A549 (cell line): Measurements from ENCODE around the gene SPANXB1. TPM values are rescaled to one million over a fixed set of nuclear protein-coding genes. Genes with fewer than 3 reads are reported as not detected.
"Not testable (repeated sequence)": the region's sequence is repeated elsewhere in the genome, so short reads cannot be mapped to it uniquely, and the experiment has no call there.

ENCODE experiments used
- ATAC-seq, 2 experiments: fragments of 200-7000 bp in 1 of 2; fragments of >200 bp in 1 of 2; cut with Nextera tagmentation in 1 of 2; cut with Tn5 transposase in 1 of 2; 3 replicates each; pipeline versions ENCODE4 v1.8.0 to v1.9.1; 2018 to 2020; ENCODE audit warnings: mild to moderate bottlenecking in 1 of 2, moderate library complexity in 1 of 2
- CTCF ChIA-PET: fragments of 300-600 bp; sonication (Branson Sonifier 250); formaldehyde crosslinking; extraction: SDS; loops from one replicate; lab custom pipeline; 2021; ENCODE audit warnings: antibody characterized with exemption, inconsistent platforms; lab: Yijun Ruan, JAX
- POLR2A ChIA-PET: fragments of 350-600 bp; formaldehyde crosslinking; extraction: SDS; loops from one replicate; lab custom pipeline; 2021; ENCODE audit warnings: antibody characterized with exemption, inconsistent platforms; lab: Yijun Ruan, JAX
- DNase-seq, 2 experiments: peaks; one replicate each; pipeline versions ENCODE4 v3.0.0 to v3.0.0-alpha.2; 2011 to 2016; ENCODE audit warnings: low read depth in 1 of 2, low spot score in 1 of 2
- FAIRE-seq: peaks from 2 replicates; lab custom pipeline; 2011; peaks lifted over from hg19 to GRCh38; lab: Jason Lieb, UNC
- H3K27ac ChIP-seq, 2 experiments: fragments of >200 bp; sonication (Bioruptor Twin); formaldehyde crosslinking; 3 replicates each; pipeline ENCODE4 v1.5.1; 2016 to 2017
- H3K4me1 ChIP-seq: fragments of >200 bp; sonication (Bioruptor Twin); formaldehyde crosslinking; 3 replicates; pipeline ENCODE4 v1.6.1; 2016
- H3K4me2 ChIP-seq: fragments of >200 bp; sonication (Bioruptor Twin); formaldehyde crosslinking; 3 replicates; pipeline ENCODE4 v1.6.1; 2016
- H3K4me3 ChIP-seq: fragments of >200 bp; sonication (Bioruptor Twin); formaldehyde crosslinking; 3 replicates; pipeline ENCODE4 v1.5.1; 2016
- H3K9me3 ChIP-seq: fragments of >200 bp; sonication (Bioruptor Twin); formaldehyde crosslinking; 3 replicates; pipeline ENCODE4 v1.6.1; 2016
- CEBPB ChIP-seq, 2 experiments: fragments of >200 bp in 1 of 2; sonication (Bioruptor Twin) in 1 of 2; formaldehyde crosslinking in 1 of 2; IDR thresholded peaks; 2 replicates each; pipeline ENCODE4 v1.6.1; 2012 to 2016
- EHMT2 ChIP-seq: fragments of 200-600 bp; sonication (generic); IDR thresholded peaks from 2 replicates; pipeline ENCODE4 v1.6.1; 2016; ENCODE audit warnings: antibody characterized with exemption, low read depth, mild to moderate bottlenecking, moderate library complexity
- FOSL2 ChIP-seq, 2 experiments: fragments of 450-650 bp in 1 of 2; fragments of >200 bp in 1 of 2; sonication (Bioruptor Twin) in 1 of 2; formaldehyde crosslinking; IDR thresholded peaks; 2 replicates each; pipeline versions ENCODE4 v1.5.0 to v1.6.1; 2016 to 2020; ENCODE audit warnings: mild to moderate bottlenecking in 1 of 2, moderate library complexity in 1 of 2
- GATA3 ChIP-seq: IDR thresholded peaks from 2 replicates; pipeline ENCODE4 v1.6.1; 2012; ENCODE audit warnings: borderline replicate concordance
- HOXB5 ChIP-seq: fragments of 250-450 bp; sonication (Bioruptor Pico); IDR thresholded peaks from 2 replicates; pipeline ENCODE4 v1.5.0; 2020; ENCODE audit warnings: mild to moderate bottlenecking, moderate library complexity
- JUNB ChIP-seq: fragments of >200 bp; sonication (Bioruptor Twin); formaldehyde crosslinking; IDR thresholded peaks from 2 replicates; pipeline ENCODE4 v1.6.1; 2016
- NFE2L2 ChIP-seq: fragments of 150-350 bp; conservative IDR thresholded peaks from 2 replicates; pipeline ENCODE4 v1.6.1; 2014; ENCODE audit warnings: low read length
- NPAS2 ChIP-seq: fragments of 250-450 bp; sonication (Bioruptor Pico); IDR thresholded peaks from 2 replicates; pipeline ENCODE4 v1.8.0; 2022; ENCODE audit warnings: mild to moderate bottlenecking, moderate library complexity, borderline replicate concordance
- PHF8 ChIP-seq: fragments of 200-600 bp; sonication (generic); IDR thresholded peaks from 2 replicates; pipeline ENCODE4 v1.6.1; 2016; ENCODE audit warnings: low read depth, mild to moderate bottlenecking, antibody characterized with exemption, moderate library complexity, borderline replicate concordance
- SREBF2 ChIP-seq: fragments of 450-650 bp; IDR thresholded peaks from 2 replicates; pipeline ENCODE4 v1.6.1; 2014; ENCODE audit warnings: mild to moderate bottlenecking, moderate library complexity
- WGBS: methylation state at CpG from one replicate; pipeline ENCODE4 v1.1.6; 2017; ENCODE audit errors: missing lambda C conversion rate; 5-methylcytosine and 5-hydroxymethylcytosine counted together
- polyA plus RNA-seq, 4 experiments: library from polyadenylated mRNA; depleted of rRNA in 3 of 4; stranded (reverse); fragments of >200 nt; fragmentation: RNase III in 1 of 4; extraction: RNeasy Plus Mini Kit Qiagen cat#74134 plus additional on column Dnase treatment in 1 of 4; gene quantifications; 2 replicates in 3 of 4; 3 replicates in 1 of 4; pipeline ENCODE4 v1.2.3, GENCODE V29; 2011 to 2017
- TF ChIP-seq, protein P1 (sequence below): IDR thresholded peaks from 2 replicates; pipeline ENCODE4 v1.6.1; 2012

The SPANXB1 gene
- polyA plus RNA-seq, 2 of the 4 experiments (the other 2 are of a cell fraction) = 1.8 to 2.8 TPM

DNA sequence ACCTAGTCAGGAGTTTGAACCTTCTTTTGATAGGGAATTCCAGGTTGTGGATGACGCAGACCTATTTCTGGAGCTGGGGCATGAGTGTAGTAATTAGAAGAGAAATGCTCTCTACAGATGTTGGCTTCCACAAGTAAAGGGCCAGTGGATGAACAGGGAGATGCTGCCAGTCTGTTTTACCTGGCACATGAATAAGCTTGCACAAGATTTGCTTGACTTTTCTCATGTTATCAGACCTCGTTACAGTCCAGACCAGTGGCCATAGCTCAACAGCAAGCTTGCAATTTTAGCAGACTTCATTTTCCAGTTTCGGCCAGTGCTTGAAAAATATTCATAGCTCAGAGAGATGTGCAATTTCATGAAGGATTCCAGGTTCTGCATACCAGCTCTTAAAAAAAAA is 26.9 kb upstream of the SPANXB1 start:
- CTCF ChIA-PET = no interaction called here
- POLR2A ChIA-PET = no interaction called here
- H3K9me3 ChIP-seq = no peaks in the 10 kb centered on the region
- no peak overlapping the region for H3K4me2 ChIP-seq
- FAIRE-seq = peak; percentile 7
- no peaks in the 10 kb centered on the region for H3K4me1 ChIP-seq
- TF ChIP-seq PHF8 = no peak
- TF ChIP-seq, all 56 proteins: peak for 0
- ATAC-seq (no peak), DNase-seq (no peak)
- WGBS = 80% methylated on average over 3 of the region's 3 CpGs
- no peak overlapping the region for H3K27ac ChIP-seq
- no peak overlapping the region for H3K4me3 ChIP-seq

DNA sequence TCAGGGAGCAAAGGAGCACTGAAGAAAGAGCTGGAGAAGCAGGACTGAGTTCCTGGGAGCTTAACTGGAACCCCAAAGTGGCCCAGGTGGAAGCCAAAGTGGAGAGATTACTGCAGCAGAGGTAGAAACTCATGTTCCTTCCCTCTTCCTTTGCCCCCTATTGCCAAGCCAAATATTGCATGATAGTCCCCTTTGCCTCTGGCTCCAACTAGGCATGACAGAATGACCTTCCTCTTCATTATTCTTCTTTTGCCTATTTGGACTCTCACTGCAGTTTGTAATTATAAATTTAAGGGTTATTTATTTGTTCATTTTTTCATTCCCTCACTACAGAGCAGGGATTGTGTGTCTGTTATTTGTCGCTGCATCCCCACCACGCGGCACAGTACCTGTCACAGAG is 22.1 kb upstream of the SPANXB1 start:
- TF ChIP-seq NPAS2 (CRISPR knock-in tag) = no peak
- TF ChIP-seq EHMT2 = no peak
- TF ChIP-seq, all 56 proteins: peak for 0
- DNase-seq (no peak), FAIRE-seq (no peak), ATAC-seq (no peak)
- WGBS = 94% methylated on average over 3 of the region's 3 CpGs
- Histone ChIP-seq H3K9me3 (no peaks in the 10 kb centered on the region), H3K4me1 (peaks cover 21% of the 10 kb centered on the region), H3K4me2 (no peak overlapping the region), H3K4me3 (no peak overlapping the region), H3K27ac (no peak overlapping the region)
- CTCF ChIA-PET = no interaction called here
- POLR2A ChIA-PET = no interaction called here

- ATAC-seq = peak in 1 of 2 experiments; percentile 97; a peak in 3 of 6 replicates
- 8% methylated on average over 1 of the region's 1 CpG for WGBS
- Histone ChIP-seq H3K4me2 (peak overlapping the region; percentile 67), H3K4me1 (peaks cover 21% of the 10 kb centered on the region), H3K4me3 (no peak overlapping the region), H3K27ac (peak overlapping the region; percentile 55 to 68; a peak in 3 of 6 replicates), H3K9me3 (no peaks in the 10 kb centered on the region)
- TF ChIP-seq FOSL2 (IDR thresholded peaks at IDR 0.05) (no peak), FOSL2 (CRISPR knock-in tag; IDR thresholded peaks at IDR 0.05) (peak; percentile 60; the same call in 1 of the 2 replicates), NFE2L2 (no peak), CEBPB (IDR thresholded peaks at IDR 0.05) (peak in 1 of 2 experiments; percentile 73; a peak in 2 of 4 replicates), GATA3 (peak; percentile 79), JUNB (0 out of 2 replicates have a peak, but pooled peaks have one; percentile 13), HOXB5 (peak; percentile 61; the same call in 1 of the 2 replicates), SREBF2 (no peak)
- TF ChIP-seq, protein P1, sequence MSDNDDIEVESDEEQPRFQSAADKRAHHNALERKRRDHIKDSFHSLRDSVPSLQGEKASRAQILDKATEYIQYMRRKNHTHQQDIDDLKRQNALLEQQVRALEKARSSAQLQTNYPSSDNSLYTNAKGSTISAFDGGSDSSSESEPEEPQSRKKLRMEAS = peak; percentile 16; the same call in 1 of the 2 replicates
- DNase-seq = peak in 1 of 2 experiments; percentile 79
- peak; percentile 93 for FAIRE-seq
- ChIA-PET CTCF (no interaction called here), POLR2A (no interaction called here)
Measured at GRCh38 chrX:140983730-140984129, 18.7 kb upstream of the SPANXB1 start.

DNA sequence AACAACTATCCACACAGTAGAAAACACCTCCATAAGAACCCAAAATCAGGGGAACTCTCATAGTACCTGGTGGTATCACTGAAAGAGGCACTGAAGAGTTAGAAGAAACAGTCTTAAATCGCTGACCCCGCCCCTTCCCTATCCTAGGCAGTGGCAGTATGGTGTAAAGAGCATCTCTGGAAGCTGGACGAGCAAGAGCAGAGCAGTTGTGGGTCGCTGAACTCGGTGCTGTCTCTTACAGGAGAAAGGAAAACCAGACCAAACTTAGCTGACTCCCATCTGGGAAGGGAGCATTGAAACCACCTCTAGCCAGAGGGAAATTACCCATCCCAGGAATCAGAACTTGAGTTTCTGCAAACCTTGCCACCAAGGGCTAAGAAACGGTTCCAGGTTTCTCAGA is 2.8 kb downstream of the SPANXB1 start:
- H3K4me3 ChIP-seq, CTCF ChIA-PET, DNase-seq, H3K4me2 ChIP-seq, H3K9me3 ChIP-seq, FAIRE-seq, POLR2A ChIA-PET, ATAC-seq, H3K27ac ChIP-seq, H3K4me1 ChIP-seq: not testable (repeated sequence)
- WGBS = 77% methylated on average over 5 of the region's 6 CpGs

DNA sequence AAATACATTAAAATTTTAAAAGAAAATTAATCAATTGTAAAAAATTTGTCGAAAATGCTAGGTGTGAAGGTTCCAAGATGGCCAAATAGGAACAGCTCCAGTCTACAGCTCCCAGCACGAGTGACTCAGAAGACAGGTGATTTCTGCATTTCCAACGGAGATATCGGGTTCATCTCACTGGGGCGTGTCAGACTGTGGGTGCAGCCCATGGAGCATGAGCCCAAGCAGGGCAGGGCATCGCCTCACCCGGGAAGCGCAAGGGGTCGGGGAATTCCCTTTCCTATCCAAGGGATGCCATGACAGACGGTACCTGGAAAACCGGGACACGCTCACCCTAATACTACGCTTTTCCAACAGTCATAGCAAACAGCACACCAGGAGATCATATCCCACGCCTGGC is 41.9 kb downstream of the SPANXB1 start:
- POLR2A ChIA-PET, H3K4me1 ChIP-seq, H3K27ac ChIP-seq, H3K4me3 ChIP-seq, DNase-seq, CTCF ChIA-PET, H3K4me2 ChIP-seq, FAIRE-seq, H3K9me3 ChIP-seq, ATAC-seq: not testable (repeated sequence)
- WGBS = no CpG with 5 or more reads among the region's 14 CpGs

DNA sequence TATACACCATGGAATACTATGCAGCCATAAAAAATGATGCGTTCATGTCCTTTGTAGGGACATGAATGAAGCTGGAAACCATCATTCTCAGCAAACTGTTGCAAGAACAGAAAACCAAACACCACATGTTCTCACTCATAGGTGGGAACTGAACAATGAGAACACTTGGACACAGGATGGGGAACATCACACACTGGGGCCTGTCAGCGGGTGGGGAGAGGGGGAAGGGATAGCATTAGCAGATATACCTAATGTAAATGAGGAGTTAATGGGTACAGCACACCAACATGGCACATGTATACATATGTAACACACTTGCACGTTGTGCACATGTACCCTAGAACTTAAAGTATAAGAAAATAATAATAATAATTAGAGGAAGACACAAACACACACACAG is 47.5 kb downstream of the SPANXB1 start:
- FAIRE-seq, H3K9me3 ChIP-seq, ATAC-seq, H3K27ac ChIP-seq, H3K4me2 ChIP-seq, CTCF ChIA-PET, DNase-seq, H3K4me3 ChIP-seq, POLR2A ChIA-PET, H3K4me1 ChIP-seq: not testable (repeated sequence)
- WGBS = 96% methylated on average over 3 of the region's 3 CpGs
